ENCODE results near the gene CORIN.
"Not testable (repeated sequence)": the region's sequence is repeated elsewhere in the genome, so short reads cannot be mapped to it uniquely, and the experiment has no call there.

Gene CORIN

GRCh38 chr4:47763279-47763678 is 74.6 kb downstream of the CORIN start:
- DNase-seq = no peak

- DNase-seq = no peak
Observed at GRCh38 chr4:47762376-47763266, 75.2 kb downstream of the CORIN start.

GRCh38 chr4:47753316-47753715 is 84.6 kb downstream of the CORIN start:
- DNase-seq = not testable (repeated sequence)

- no peak for DNase-seq
Observed at GRCh38 chr4:47752214-47752613, 85.7 kb downstream of the CORIN start.

GRCh38 chr4:47750788-47751187 is 87.1 kb downstream of the CORIN start:
- DNase-seq = no peak

- no peak for DNase-seq
Observed at GRCh38 chr4:47749858-47750257, 88.0 kb downstream of the CORIN start.

- DNase-seq = no peak
Observed at GRCh38 chr4:47749060-47749459, 88.8 kb downstream of the CORIN start.

- no peak for DNase-seq
Observed at GRCh38 chr4:47747846-47748494, 89.9 kb downstream of the CORIN start.

GRCh38 chr4:47747211-47747610 is 90.7 kb downstream of the CORIN start:
- no peak for DNase-seq

GRCh38 chr4:47746122-47746521 is 91.7 kb downstream of the CORIN start:
- no peak for DNase-seq

GRCh38 chr4:47744843-47745382 is 93.0 kb downstream of the CORIN start:
- no peak for DNase-seq

GRCh38 chr4:47744253-47744652 is 93.6 kb downstream of the CORIN start:
- no peak for DNase-seq

GRCh38 chr4:47741200-47741599 is 96.7 kb downstream of the CORIN start:
- no peak for DNase-seq

GRCh38 chr4:47737326-47737725 is 100.5 kb downstream of the CORIN start:
- no peak for DNase-seq

GRCh38 chr4:47736555-47736954 is 101.3 kb downstream of the CORIN start:
- no peak for DNase-seq

GRCh38 chr4:47736146-47736545 is 101.7 kb downstream of the CORIN start:
- no peak for DNase-seq

GRCh38 chr4:47733302-47734175 is 104.3 kb downstream of the CORIN start:
- no peak for DNase-seq

- DNase-seq = no peak
Observed at GRCh38 chr4:47731182-47731581, 106.7 kb downstream of the CORIN start.

- no peak for DNase-seq
Observed at GRCh38 chr4:47729131-47729680, 108.7 kb downstream of the CORIN start.

- no peak for DNase-seq
Observed at GRCh38 chr4:47721892-47722575, 115.8 kb downstream of the CORIN start.

GRCh38 chr4:47721485-47721884 is 116.4 kb downstream of the CORIN start:
- no peak for DNase-seq

GRCh38 chr4:47720787-47721186 is 117.1 kb downstream of the CORIN start:
- DNase-seq = no peak
